Testis (tissue), 3 donors: ENCODE measurements around the gene MICOS13. TPM values are rescaled to one million over a fixed set of nuclear protein-coding genes. Genes with fewer than 3 reads are reported as not detected.

Experiments
- DNase-seq: peaks from one replicate; pipeline ENCODE4 v3.0.0-alpha.2; 2019
- H3K27ac ChIP-seq, 2 donors: fragments of 200-600 bp; sonication (generic); one replicate each; pipeline ENCODE4 v1.5.1; 2019
- H3K27me3 ChIP-seq: fragments of 200-600 bp; sonication (generic); one replicate; pipeline ENCODE4 v1.5.1; 2019
- H3K36me3 ChIP-seq: fragments of 200-600 bp; sonication (generic); one replicate; pipeline ENCODE4 v1.5.1; 2017; ENCODE audit warnings: low read depth; ENCODE audit errors: missing control alignments
- H3K4me1 ChIP-seq: fragments of 200-600 bp; sonication (generic); one replicate; pipeline ENCODE4 v1.5.1; 2019
- H3K4me3 ChIP-seq, 2 donors: fragments of 200-600 bp; sonication (generic); one replicate each; pipeline ENCODE4 v1.5.1; 2017 to 2019
- H3K9me3 ChIP-seq: fragments of 200-600 bp; sonication (generic); one replicate; pipeline ENCODE4 v1.5.1; 2017
- CTCF ChIP-seq, 3 experiments: fragments of 450-650 bp in 2 of 3; fragments of 200-600 bp in 1 of 3; sonication (generic) in 1 of 3; IDR thresholded peaks; one replicate each; pipeline ENCODE4 v1.5.1; 2016 to 2019; ENCODE audit warnings: antibody characterized with exemption in 3 of 3, mild to moderate bottlenecking in 2 of 3, moderate library complexity in 1 of 3
- POLR2A ChIP-seq: fragments of 450-650 bp; IDR thresholded peaks from one replicate; pipeline ENCODE4 v1.6.1; 2017; ENCODE audit warnings: antibody characterized with exemption, mild to moderate bottlenecking, moderate library complexity
- WGBS, 2 donors: methylation state at CpG; one replicate each; pipeline ENCODE4 v1.1.5; 2018; 5-methylcytosine and 5-hydroxymethylcytosine counted together
- intact Hi-C: fragments of 100-400 bp; cut with DNase I; formaldehyde crosslinking; loops from one replicate; pipeline ENCODE4 v1.15.1; 2023; ENCODE audit warnings: low total_unique reads
- polyA plus RNA-seq: library from polyadenylated mRNA; stranded (reverse); fragments of 350-450 nt; fragmentation: Illumina TruSeq; extraction: RNeasy Lipid Tissue Mini Kit (QIAGEN cat#74804); gene quantifications from one replicate; pipeline ENCODE4 v1.2.3, GENCODE V29; 2014; ENCODE audit warnings: low read depth, low replicate concordance; ENCODE audit not compliant: insufficient read depth
- total RNA-seq, 2 donors: library from RNA; depleted of rRNA; stranded (reverse); fragments of >200 nt; gene quantifications; one replicate each; pipeline ENCODE4 v1.2.3, GENCODE V29; 2016

MICOS13 gene
- total and polyA plus RNA-seq, 3 donors from 2014 or later = 98.0 to 198 (median 152) TPM

- Histone ChIP-seq H3K9me3 (no peaks in the 10 kb centered on the region), H3K4me3 (peak overlapping the region; percentile 97 to 99), H3K36me3 (no peaks in the 10 kb centered on the region), H3K27ac (peak overlapping the region; percentile 93 to 94), H3K27me3 (no peaks in the 10 kb centered on the region), H3K4me1 (peaks cover 18% of the 10 kb centered on the region)
- DNase-seq = no peak
- 0% methylated on average over 45 to 58 of the region's 58 CpGs for WGBS, 2 donors
- intact Hi-C loops = no loop called here
- TF ChIP-seq POLR2A (no peak), CTCF (IDR thresholded peaks at IDR 0.05) (no peak)
Measured at GRCh38 chr19:5719274-5719960, 39.1 kb upstream of the MICOS13 start.

- H3K4me1 ChIP-seq = peaks cover 18% of the 10 kb centered on the region
- peak overlapping the region in 1 of 2 donors; percentile 94 for H3K27ac ChIP-seq
- DNase-seq = no peak
Measured at GRCh38 chr19:5718579-5719273, 38.4 kb upstream of the MICOS13 start.

GRCh38 chr19:5718037-5718578, 37.8 kb upstream of the MICOS13 start:
- intact Hi-C loops = no loop called here
- Histone ChIP-seq H3K4me3 (no peak overlapping the region), H3K27ac (no peak overlapping the region), H3K36me3 (no peaks in the 10 kb centered on the region), H3K27me3 (no peaks in the 10 kb centered on the region), H3K9me3 (no peaks in the 10 kb centered on the region), H3K4me1 (peaks cover 18% of the 10 kb centered on the region)
- TF ChIP-seq POLR2A (no peak), CTCF (IDR thresholded peaks at IDR 0.05) (no peak)
- DNase-seq = no peak
- WGBS, 2 donors = 49 to 57% methylated on average over 14 of the region's 14 CpGs

More at GRCh38 chr19:5718579-5719273, 38.4 kb upstream of the MICOS13 start:
- H3K27me3 ChIP-seq = no peaks in the 10 kb centered on the region
- no peaks in the 10 kb centered on the region for H3K36me3 ChIP-seq
- no peaks in the 10 kb centered on the region for H3K9me3 ChIP-seq
- TF ChIP-seq CTCF (IDR thresholded peaks at IDR 0.05) (no peak), POLR2A (no peak)
- intact Hi-C loops = no loop called here
- peak overlapping the region; percentile 97 to 99 for H3K4me3 ChIP-seq
- WGBS, 2 donors = 18 to 19% methylated on average over 11 of the region's 11 CpGs

GRCh38 chr19:5717215-5717935, 37.1 kb upstream of the MICOS13 start:
- TF ChIP-seq POLR2A (no peak), CTCF (IDR thresholded peaks at IDR 0.05) (no peak)
- H3K27ac ChIP-seq = no peak overlapping the region
- H3K4me1 ChIP-seq = peaks cover 18% of the 10 kb centered on the region
- WGBS, 2 donors = 62 to 70% methylated on average over 8 of the region's 8 CpGs
- H3K36me3 ChIP-seq = no peaks in the 10 kb centered on the region
- no peak overlapping the region for H3K4me3 ChIP-seq
- intact Hi-C loops = no loop called here
- H3K9me3 ChIP-seq = no peaks in the 10 kb centered on the region
- no peaks in the 10 kb centered on the region for H3K27me3 ChIP-seq
- DNase-seq = no peak
